AG09319 (cell line): ENCODE data around the gene TRMT61A.

Experiments
- DNase-seq: peaks from one replicate; pipeline ENCODE4 v3.0.0-alpha.2; 2010; ENCODE audit warnings: low read depth; ENCODE audit errors: extremely low read depth
- TF ChIP-seq, protein P1 (sequence below): IDR thresholded peaks from 2 replicates; pipeline ENCODE4 v1.5.1; 2011; ENCODE audit warnings: low read depth, mild to moderate bottlenecking, inconsistent platforms, low read length, moderate library complexity

The TRMT61A gene

GRCh38 chr14:103530831-103531230, 1.8 kb downstream of the TRMT61A start:
- DNase-seq = no peak
- TF ChIP-seq, protein P1, sequence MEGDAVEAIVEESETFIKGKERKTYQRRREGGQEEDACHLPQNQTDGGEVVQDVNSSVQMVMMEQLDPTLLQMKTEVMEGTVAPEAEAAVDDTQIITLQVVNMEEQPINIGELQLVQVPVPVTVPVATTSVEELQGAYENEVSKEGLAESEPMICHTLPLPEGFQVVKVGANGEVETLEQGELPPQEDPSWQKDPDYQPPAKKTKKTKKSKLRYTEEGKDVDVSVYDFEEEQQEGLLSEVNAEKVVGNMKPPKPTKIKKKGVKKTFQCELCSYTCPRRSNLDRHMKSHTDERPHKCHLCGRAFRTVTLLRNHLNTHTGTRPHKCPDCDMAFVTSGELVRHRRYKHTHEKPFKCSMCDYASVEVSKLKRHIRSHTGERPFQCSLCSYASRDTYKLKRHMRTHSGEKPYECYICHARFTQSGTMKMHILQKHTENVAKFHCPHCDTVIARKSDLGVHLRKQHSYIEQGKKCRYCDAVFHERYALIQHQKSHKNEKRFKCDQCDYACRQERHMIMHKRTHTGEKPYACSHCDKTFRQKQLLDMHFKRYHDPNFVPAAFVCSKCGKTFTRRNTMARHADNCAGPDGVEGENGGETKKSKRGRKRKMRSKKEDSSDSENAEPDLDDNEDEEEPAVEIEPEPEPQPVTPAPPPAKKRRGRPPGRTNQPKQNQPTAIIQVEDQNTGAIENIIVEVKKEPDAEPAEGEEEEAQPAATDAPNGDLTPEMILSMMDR = no peak

DNA sequence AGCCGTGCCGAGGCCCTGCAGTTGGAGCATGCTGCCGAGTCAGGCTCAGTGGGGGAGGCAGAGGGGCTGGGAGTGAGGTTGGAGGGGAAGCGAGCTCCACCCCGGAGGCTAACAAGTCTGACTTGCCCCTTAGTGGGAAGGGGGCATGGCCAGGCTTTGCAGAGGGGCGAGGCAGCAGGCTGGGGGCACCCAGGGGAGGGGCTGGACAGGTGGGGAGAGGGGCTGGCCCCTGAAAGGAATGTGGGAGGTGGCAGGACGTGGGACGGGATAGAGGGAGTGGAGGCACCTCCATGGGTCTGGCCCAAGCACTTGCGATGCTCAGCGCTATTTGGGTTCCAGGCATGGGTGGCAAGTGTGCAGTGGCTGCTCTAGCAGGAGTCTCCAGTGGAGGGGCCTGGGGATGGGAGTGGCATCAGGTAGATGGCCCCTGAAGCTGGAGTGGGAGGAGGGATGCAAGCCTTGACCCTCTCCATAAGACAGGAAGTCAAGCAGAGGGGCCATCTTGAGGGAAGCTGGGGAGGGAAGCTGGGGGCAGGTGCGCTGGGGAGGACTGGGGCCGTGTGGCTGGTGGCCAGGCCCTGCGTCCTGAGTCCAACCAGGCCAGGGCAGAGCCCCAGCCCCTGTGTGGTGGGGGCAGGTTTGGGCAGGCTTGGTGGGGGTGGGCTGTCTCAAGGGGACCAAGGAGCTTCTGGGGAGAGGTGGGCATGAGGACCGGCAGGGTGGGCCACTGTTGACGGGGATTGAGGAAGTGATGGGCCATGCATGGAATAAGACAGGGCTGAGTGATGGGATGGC, 2.6 kb downstream of the TRMT61A start:
- TF ChIP-seq, protein P1 = no peak
- no peak for DNase-seq

DNA sequence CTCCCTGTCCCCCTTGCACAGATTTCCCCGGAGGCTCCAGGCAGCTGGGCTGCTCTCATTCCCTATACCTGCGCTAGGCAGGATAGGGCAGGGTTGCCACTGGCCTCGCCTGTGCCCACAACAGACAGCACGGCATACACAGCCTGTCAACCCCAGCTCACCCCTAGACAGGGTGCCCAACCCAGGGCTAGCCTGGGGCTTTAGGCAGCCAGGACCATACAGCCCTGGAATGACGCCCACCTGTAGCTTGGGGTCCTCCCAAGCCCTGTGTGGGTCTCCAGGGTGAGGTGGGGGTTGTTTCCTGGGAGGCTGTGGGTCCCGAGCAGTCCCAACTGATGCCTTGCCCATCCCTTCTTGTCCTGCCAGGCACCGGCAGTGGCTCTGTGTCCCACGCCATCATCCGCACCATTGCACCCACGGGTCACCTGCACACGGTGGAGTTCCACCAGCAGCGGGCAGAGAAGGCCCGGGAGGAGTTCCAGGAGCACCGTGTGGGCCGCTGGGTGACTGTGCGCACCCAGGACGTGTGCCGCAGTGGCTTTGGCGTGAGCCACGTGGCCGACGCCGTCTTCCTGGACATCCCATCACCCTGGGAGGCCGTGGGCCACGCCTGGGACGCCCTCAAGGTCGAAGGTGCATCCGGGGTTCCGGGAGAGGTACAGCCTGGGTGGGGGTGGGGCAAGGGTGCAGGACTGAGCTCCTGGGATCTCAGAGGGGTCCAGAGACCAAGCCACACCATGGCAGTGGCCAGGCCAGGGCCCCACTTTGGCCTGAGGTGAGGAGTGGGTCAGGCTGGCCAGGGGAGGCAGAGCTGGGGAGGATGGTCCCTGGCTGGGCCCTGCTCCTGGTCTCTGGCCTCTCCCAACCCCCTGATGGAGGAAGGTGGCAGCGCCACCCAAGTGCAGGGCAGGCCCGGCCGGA, 3.5 kb downstream of the TRMT61A start:
- TF ChIP-seq, protein P1 = no peak
- no peak for DNase-seq

- TF ChIP-seq, protein P1 = no peak
- no peak for DNase-seq
Measured at GRCh38 chr14:103533137-103533998, 4.4 kb downstream of the TRMT61A start.

GRCh38 chr14:103533999-103534575, 5.1 kb downstream of the TRMT61A start:
- TF ChIP-seq, protein P1 = no peak
- no peak for DNase-seq

DNA sequence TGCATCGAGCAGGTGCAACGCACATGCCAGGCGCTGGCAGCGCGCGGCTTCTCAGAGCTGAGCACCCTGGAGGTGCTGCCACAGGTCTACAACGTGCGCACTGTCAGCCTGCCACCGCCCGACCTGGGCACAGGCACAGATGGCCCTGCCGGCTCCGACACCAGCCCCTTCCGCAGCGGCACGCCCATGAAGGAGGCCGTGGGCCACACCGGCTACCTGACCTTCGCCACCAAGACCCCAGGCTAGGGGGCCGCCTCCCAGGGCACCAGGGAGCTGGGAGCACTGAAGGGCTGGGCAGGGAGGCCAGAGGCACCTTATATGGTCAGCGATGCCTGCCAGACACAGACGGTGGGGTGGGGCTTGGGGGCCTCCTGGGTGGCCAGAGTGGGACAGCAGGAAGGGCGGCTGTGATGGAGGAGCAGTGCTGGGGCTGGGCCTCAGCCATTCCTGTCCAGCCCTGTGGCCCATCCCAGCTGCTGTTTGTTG, 5.6 kb downstream of the TRMT61A start:
- DNase-seq = no peak
- TF ChIP-seq, protein P1 = no peak
